Stimulated activated CD4-positive, alpha-beta T cell treated with anti-CD3 and anti-CD28 coated beads, Interleukin-2, amount 100 ng/mL, for 48 hours (primary cell): ENCODE data around the gene RPP38.

Experiments
- DNase-seq, 2 donors: peaks; one replicate each; pipeline ENCODE4 v3.0.0-alpha.2; 2020

Gene RPP38

GRCh38 chr10:15097011-15097812 lies at the start of gene RPP38:
RPP38 (plus strand) TSS chr10:15097355; CDS start chr10:15103315, 5,960 bp downstream.
- DNase-seq = peak; percentile 93 to 97

DNA sequence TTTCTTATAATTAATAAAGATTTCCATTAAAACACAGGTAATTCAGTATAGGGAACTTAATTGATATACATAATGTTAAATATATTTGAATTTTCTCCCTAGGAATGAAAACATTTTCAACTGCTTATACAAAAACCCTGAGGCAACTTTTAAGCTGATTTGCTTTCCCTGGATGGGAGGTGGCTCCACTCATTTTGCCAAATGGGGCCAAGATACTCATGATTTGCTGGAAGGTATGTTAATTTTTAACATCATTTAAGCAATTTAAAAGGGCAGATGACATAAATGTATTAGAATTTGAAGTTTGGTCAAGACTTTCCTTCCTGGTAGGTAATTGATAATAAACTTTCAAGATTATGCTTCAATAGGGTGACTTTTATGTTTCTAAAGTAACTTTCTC lies 47.6 kb upstream of the RPP38 start:
- DNase-seq = no peak

DNA sequence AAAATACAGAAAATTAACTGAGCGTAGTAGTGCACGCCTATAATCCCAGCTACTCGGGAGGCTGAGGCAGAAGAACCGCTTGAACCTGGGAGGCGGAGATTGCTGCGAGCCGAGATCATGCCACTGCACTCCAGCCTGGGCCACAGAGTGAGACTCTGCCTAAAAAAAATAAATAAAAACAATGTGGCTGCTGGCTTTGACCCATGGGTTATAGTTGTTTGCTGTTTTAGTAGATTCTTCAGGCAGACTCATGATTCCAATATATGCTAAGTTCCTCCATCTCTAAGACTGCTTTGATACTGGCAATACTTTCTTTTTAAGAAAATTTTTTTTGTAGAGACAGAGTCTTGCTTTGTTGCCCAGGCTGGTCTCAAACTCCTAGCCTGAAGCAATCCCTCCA lies 45.0 kb upstream of the RPP38 start:
- DNase-seq = no peak

- DNase-seq = no peak
These were observed 44.1 kb upstream of the RPP38 start for GRCh38 chr10:15053061-15053460.

DNA sequence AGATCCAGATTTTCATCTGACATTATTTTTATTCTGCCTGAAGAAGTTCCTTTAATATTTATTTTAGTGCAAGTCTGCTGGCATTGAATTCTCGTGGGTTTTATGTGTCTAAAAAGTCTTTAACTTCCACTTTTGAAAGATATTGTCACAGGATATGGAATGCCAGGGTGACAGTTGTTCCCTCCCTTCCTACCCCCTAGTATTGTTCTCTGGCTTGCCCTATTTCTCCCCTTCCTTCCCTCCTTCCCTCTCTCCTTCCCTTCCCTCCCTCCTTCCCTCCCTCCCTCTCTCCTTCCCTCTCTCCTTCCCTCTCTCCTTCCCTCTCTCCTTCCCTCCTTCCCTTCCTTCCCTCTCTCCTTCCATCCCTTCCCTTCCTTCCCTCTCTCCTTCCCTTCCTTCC lies 38.5 kb upstream of the RPP38 start:
- DNase-seq = no peak

GRCh38 chr10:15059914-15060313 lies 37.2 kb upstream of the RPP38 start:
- no peak for DNase-seq

GRCh38 chr10:15060638-15061037 lies 36.5 kb upstream of the RPP38 start:
- DNase-seq = no peak

DNA sequence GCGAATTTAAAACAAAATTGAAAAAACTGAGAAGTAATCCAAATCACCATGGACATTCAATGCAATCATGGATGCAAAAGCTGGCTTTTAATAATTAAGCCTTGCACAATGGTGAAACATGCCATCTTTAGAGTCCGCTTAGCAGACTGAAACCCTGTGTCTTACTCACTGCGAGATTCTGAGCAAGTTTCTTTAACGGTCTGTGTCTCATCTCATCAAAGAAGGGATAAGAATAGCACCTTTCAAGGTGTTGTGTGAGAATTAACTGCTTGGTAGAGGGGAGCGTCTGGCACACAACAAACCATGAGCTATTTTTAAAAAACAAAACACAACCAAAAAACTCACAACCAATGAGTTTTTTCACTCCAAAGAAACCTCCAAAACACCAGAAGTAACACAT lies 30.0 kb upstream of the RPP38 start:
- no peak for DNase-seq

DNA sequence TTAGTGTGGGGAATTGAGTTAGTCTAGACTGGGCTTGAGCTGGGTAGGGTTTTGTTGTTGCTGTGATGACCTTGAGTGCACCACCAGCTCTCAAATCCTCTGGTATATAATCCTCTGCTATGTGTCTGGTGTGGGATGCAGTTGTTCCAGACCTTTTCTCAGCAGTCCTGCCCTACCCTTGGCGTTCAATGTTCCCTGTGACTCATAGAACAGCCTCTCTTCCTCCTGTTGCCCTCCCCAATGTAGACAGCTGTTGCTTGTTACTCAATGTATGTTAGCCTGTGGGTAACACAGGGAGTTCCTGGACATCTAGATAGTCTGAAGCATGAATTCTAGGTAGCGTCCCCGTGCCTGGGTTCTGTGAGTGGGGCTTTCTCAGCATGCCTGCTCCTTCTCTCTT lies 28.4 kb upstream of the RPP38 start:
- no peak for DNase-seq

DNA sequence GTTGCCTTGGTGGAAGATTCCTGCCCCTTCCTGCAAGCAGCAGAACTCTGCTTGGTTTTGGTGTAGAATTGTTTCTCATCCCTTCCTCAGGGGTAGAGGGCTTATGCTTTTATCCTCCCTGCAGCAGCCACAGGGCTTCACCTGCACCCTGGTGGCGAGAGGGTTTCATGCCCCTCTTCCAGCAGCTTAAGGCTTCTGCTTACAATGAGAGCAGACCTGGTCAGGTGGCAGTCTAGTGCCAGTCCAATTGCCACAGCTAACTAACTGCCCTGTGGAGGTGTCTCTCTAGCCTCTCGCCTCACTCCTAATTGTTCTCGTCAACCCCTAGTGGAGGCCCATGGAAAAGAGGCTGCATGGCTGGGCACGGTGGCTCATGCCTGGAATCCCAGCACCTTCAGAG lies 27.9 kb upstream of the RPP38 start:
- no peak for DNase-seq

GRCh38 chr10:15072358-15072757 lies 24.8 kb upstream of the RPP38 start:
- DNase-seq = no peak

- DNase-seq = no peak
These were observed 21.7 kb upstream of the RPP38 start for GRCh38 chr10:15075421-15075820.

- no peak for DNase-seq
These were observed 13.3 kb upstream of the RPP38 start for GRCh38 chr10:15083674-15084501.

GRCh38 chr10:15084502-15084922 lies 12.6 kb upstream of the RPP38 start:
- DNase-seq = no peak

DNA sequence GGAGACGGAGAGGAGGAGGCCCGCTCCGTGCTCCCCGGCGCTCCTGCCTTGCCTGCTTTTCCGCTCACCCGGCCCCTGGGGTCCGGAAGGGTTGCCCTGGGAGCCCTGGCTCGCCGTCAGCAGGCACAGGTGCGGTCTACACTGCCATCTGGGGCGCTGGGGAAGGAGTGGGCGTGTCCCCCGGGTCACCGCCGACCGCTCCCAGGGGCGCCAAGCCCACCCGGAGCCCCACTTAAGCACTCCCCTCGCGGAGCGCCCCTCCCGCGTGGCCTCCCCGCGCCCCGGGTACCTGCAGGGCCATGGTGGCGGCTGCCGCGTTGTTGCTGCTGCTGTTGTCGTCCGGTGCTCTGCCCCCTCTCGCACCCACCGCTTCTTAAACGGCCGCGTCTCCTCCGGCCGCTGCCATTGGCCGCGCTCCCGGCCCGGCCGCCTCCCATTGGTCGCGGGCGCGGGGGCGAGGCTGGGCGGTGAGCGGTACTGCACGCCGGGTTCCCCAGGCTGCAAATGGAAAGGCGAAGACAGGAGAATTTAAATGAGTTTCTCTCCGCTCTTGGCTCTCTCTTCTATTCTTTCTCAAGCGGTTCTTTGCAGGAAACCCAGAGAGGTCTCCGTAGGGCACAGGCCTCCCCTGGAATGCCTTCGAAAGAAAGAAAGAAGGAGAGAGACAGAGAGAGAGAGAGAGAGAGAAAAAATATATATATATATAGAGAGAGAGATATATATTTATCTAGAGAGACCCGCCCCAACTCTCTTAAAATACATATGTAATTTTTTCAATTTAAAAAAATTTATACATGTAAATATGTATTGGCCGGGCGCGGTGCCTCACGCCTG lies 8.5 kb upstream of the RPP38 start, which contains the start of gene ACBD7:
Gene ACBD7, minus strand, starts transcription at position 349 of the 834 bp plus-strand sequence. Its CDS starts 48 bp downstream, at position 301.
- peak; percentile 77 to 82 for DNase-seq

DNA sequence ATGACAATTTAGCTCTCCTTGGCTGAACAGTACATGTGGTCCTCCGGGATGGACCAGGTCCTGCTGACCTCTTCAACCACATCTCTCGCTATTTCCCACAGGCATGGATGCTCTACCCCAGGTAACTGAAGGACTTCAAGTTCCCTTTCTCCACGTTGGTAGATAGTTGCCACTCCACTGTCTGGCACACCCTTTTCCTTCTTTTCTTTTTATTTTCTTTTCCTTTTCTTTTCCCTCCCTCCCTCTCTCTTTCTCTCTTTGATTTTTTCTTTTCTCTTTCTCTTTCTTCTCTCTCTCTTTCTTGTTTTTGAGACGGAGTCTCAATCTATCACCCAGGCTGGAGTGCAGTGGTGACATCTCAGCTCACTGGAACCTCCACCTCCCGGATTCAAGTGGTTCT lies 5.7 kb upstream of the RPP38 start:
- no peak for DNase-seq

GRCh38 chr10:15092855-15093408 lies 4.2 kb upstream of the RPP38 start:
- DNase-seq = no peak

DNA sequence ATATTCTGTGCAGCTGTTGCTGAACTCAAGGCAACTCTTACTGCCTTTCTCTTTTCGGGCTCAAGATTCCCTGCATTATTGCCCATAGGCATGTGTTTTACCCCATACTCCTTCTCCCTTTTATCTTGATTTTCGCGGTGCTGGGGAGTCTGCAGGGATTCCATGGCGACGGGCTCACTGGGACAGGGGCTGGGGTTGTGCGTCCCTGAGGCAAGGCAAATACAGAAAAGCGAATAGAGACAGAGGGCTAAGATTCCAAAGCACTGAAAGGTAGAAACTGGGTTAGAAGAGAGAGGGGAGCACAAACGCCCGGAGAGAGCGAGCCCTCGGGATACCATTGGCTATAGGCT lies 519 bp upstream of the RPP38 start:
- no peak for DNase-seq

DNA sequence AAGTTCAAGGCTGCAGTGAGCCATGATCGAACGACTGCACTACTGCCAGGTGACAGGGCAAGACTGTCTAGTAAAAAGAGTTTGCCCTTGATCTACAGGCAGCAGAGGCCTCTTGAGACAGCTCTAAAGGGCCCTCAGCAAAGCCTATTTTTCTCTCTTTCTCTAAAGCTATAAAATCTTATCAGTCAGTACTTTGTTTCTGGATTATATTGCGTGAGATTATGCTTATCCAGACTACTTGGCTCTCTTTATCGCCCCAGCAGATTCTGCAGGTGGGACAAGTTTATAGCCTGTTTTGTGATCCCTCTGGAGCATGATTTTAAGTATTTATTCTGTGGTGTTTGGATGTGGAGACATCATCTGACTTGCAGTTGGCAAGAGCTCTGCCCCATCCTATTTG lies 2.7 kb downstream of the RPP38 start:
- no peak for DNase-seq

DNA sequence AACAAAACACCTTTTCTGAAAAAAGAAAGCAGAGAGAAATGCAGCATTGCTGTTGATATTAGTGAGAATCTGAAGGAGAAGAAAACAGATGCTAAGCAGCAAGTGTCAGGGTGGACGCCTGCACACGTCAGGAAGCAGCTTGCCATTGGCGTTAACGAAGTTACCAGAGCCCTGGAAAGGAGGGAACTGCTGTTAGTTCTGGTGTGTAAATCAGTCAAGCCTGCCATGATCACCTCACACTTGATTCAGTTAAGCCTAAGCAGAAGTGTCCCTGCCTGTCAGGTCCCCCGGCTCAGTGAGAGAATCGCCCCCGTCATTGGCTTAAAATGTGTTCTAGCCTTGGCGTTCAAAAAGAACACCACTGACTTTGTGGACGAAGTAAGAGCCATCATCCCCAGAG lies 6.4 kb downstream of the RPP38 start:
- no peak for DNase-seq

DNA sequence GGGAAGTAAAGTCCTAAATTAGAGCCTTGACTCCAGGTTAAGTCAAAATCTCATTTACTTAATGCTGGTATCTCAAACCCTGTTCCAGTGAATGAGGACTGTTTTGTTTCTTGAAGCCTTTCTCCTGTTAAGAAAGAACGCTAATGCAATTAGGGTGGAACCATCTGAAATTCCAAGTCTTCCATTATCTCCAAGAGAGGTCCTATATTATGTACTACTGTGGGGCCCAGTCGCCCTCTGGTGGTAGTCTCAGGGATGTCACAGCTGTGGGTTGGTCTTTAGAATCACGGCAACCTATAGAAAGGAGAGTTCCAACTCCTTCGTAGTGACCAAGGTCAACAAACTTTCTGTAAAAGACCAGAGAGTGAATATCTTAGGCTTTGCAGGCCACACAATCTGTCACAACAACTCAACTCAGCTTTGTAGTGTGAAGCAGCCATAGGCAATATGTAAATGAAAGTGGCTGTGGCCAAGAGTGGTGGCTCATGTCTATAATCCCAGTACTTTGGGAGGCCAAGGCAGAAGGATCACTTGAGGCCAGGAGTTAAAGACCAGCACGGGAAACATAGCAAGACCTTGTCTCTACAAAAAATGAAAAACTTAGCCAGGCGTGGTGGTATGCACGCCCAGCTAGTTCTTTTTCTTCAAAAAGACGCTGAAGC lies 9.3 kb downstream of the RPP38 start:
- peak; percentile 65 to 69 for DNase-seq

DNA sequence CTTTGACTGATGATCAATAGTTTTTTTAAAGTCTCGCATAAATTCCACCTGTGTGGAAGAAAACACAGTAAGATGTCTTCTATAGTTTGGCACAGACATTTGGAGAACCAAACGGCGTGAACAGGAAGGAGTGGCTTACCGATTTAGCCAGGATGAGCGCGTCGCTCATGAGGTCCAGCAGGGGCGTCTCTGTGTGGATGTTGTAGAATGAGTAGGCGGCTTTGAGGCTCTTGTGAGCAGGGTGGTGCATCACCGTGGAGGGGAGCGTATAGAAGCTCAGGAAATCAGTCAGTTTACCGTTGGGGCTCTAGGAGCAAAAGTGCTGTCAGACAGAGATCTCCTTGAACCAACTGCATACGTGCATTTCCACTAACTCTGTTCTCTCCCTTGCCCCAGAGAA lies 15.5 kb downstream of the RPP38 start:
- DNase-seq = no peak
